HG03103 (cell line): ENCODE results near the gene LCLAT1.
"Not testable (repeated sequence)": the region's sequence is repeated elsewhere in the genome, so short reads cannot be mapped to it uniquely, and the experiment has no call there.

Source experiments
- ATAC-seq: cut with Tn5 transposase; IDR thresholded peaks from one replicate; pipeline ENCODE4 v1.9.1; 2021; ENCODE audit warnings: low read depth; ENCODE audit not compliant: unreplicated experiment

Gene LCLAT1

DNA sequence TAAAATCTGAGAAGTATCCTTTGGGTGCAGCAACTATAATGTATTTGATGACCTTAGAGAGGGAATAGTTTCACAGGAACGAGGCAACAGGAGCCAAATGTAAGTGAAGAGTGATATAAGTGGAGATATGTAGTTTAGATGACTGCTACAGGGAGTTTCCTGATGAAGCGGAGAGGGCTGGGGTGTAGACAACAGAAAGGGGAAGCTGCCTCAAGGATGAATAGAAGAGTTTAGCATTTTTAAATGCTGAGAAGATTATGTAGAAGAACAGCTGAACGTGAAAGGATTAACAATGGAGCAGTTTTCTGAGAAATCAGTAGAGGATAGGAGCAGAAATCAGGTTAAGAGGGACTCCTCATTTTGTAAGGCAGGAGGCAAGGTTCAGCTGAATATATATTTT is 133.3 kb downstream of the LCLAT1 start:
- no peak for ATAC-seq

DNA sequence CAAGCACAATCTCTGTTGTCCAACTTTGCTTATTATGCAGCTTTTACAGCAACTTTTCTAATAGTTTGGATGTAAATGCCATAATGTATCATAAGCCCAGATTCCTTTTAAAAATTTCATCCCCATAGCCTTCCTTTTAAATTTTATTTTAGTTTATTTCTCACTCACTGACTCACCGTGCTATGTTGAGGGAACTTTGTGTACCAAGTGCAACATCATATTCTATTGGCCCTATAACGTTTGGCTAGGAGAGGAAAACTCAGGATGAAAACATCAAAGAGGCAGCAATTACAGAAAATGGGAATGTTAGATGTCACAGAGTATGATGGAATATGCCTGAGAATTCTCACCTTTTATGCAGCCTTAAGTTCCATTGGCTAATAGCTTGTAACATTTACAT is 135.5 kb downstream of the LCLAT1 start:
- ATAC-seq: no peak

DNA sequence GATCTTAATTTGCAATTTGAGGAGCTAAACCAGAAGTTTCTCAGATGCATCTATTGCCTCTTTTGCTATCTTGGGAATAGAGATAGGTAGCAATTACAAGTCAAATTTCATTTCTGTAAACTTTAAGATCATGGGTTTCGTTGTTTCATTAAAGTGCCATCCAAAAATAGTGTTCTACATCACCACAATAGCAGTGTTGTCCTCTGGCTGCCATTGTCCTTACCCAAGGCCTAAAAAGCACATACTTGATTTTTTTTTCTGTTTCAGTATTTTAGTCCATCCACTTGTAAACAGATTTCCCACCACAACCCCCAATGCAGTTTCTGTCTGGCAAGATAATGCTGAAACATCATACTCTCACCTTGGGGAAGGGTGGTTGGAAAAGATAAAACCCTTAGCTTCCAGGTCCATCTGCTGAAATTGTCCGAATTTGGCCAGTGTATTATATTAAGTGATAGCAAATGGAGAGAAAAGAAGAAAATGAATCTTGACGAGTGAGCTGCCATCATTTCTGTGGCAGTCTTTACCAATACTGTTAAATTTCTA is 136.2 kb downstream of the LCLAT1 start:
- ATAC-seq: no peak

DNA sequence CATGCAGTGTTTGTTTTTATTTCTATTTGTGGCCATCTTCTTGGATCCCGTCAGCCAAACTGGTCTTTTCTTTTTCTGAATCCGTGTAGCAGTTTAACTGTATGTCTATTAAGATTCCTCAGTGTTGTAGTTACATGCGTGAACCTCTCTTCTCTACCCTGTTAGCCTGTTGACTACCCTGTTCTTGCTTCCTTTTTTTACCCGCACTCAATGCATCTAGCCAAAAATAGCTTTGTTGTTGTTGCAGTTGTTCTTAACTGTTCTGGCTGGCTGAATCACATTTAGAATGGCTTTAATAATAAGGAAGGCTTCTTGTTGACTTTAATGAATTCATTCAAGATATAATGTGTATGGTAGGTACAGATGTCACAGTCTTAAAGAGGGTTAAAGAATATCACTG is 137.1 kb downstream of the LCLAT1 start:
- ATAC-seq: peak; percentile 82

DNA sequence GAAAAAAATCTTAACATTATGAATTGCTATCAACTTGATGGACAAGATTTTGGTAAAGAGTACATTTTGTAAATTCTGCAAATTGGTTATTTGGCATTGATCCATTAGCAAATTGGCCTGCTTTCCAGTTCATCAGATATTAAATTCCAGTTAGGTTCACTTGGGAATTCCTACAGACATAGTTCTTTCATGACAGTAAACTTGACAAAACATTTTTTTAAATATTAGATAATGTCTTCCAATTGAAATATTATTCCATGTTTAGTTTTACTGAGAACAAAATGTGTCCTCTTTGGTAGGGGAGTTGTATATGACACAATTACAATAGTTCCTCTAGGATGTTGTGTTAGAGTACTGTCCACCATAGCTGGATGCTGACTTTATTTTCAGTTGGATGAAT is 141.9 kb downstream of the LCLAT1 start:
- ATAC-seq: no peak

DNA sequence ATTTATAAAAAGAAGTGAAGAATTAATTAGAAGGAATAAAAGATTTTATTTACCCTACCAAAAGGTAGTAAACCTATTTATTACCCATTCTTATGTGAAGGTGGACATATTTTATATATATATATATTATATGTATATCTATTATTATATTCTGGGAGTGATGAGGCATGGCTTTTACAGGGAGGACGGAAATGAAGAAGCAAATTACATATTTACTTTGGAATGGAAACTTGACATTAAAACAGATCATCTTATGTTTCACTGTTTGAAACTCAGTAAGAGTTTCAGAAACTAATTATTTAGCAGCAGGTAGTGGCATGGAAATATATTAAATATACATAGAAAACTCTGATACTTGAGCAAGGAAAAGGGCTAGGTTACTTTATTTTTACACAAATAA is 143.4 kb downstream of the LCLAT1 start:
- no peak for ATAC-seq

DNA sequence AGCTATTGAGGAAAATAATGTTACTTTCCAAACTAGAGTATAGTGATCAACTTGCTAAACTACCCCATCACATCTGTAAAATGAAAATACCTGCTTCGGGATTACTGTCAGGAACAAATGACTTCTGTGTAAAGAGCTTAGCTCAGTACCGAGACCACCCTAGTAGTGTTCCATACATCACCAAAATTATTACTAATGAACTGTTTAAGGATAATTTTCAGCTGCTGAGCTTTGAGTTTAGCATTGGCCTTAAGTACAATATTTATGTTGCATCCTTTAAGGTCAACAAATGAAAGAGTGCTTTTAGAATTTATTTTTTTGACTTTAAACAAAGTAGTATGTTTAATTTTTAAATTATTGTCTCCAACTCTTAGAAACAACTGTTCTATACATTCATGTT is 144.1 kb downstream of the LCLAT1 start:
- no peak for ATAC-seq

DNA sequence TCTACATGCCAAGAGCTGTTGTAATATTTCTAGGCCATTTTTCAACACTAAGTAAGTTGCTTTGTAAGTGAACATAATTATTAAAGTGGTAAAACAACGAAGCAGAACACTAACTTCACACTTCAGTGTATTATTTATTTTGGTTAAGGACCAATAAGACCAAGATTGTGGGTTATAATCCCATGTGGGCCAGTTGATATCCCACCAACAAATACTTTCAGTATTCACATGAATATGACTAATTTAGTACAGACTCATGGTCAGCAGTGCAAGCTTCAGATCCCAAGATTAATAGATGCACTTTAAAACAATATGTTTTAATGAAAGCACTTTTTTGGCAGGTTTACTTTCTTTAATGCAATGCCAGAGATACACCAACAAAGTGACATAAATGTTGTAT is 154.3 kb downstream of the LCLAT1 start:
- ATAC-seq: no peak

DNA sequence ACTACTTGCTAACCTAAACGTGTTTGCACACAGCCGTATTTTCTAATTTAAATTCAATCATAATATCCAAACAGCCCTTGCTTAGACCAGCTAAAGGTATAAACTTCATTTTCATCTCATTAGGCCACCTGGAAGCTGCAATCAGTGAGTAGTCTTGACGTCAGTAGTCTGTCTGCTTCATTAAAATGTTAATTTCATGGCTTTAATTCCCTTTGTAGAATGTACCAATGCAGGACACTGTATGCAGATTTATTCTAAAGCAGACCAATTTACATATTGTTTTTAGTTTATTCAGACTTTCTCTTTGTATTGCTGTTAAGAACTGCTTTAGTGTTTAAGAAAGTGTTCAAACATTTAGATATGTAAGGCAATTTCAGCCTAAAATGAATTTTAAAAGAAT is 158.2 kb downstream of the LCLAT1 start:
- ATAC-seq: no peak

DNA sequence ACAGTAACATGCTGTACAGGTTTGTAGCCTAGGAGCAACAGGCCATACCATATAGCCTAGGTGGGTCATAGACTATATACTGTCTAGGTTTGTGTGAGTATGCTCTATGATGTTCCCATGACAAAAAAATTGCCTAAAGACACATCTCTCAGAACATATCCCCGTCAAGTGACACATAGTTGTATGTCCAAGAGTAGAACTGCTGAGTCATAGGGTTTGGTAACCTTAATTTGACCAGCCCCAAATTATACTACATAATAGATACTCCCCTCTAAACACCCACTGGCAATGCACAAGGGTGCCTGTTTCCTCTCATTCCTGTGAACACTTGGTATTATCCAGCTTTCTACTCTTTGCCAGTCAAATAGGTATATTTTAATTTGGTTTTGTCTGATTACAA is 161.6 kb downstream of the LCLAT1 start:
- ATAC-seq: no peak

DNA sequence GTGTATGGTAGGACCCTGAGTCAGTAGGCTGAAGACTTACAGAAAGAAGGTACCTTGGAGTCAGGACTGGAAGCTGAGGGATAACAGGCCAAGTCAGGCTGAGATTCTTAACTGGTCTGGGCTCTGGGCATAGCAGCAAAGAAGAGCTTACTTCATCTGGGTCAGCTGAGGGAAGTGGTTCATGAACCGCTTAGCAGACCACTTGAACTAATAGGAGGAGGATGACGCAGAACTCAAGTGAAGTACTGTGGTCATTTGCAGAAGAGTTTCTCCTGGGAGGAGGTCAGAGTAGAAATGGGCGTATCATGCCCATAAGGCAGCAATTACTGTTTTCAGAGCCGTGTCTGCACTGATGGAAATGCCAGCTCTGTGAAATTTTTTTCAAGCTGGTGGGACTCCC is 164.5 kb downstream of the LCLAT1 start:
- ATAC-seq: no peak

DNA sequence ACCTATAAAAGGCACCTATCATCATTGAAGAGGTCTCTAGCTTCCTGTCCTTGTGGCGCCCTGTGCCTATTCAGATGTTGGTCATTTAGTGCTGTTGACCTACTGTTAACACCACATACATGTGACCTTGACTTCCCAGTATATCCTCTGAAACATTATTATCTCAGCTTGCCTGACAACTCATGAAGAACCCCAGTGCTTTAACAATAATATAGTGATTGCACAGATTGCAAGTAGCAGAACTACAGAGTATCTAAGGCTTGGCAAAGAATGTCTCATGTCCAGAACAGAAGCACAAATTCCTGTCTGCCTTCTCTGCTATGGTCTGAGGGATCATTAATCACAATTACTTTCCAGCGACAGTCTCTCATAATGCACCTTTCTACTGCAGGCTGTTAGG is 165.3 kb downstream of the LCLAT1 start:
- no peak for ATAC-seq

DNA sequence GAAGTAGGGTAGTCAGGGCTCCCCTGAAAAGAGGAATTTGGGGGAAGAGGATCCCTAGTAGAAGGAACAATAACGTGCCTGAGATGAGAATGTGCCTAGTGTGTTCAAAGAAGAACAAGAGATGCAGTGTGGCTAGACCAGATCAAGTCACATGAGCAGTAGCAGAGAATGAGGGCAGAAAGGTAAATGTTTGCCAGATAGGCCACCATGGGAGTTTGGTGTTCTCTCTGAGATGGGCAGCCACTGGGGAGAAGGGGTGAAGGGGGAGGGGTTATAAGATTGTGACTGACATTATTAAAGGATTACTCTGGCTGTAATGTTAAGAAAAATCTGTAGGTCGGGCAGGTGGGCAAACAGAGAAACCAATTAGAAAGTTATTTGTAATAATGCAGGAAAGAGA is 166.0 kb downstream of the LCLAT1 start:
- no peak for ATAC-seq

DNA sequence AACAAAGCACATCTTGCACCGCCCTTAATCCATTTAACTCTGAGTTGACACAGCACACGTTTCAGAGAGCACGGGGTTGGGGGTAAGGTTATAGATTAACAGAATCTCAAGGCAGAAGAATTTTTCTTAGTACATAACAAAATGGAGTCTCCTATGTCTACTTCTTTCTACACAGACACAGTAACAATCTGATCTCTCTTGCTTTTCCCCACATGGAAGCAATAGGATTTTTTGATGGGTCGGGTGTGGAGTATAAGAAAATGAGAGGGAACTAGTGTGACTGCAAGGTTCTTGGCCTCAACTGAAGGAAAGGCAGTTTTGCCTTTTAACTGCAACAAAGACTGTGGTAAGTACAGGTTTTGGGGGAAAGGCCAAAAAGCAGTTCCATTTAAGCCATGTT is 167.2 kb downstream of the LCLAT1 start:
- not testable (repeated sequence) for ATAC-seq

DNA sequence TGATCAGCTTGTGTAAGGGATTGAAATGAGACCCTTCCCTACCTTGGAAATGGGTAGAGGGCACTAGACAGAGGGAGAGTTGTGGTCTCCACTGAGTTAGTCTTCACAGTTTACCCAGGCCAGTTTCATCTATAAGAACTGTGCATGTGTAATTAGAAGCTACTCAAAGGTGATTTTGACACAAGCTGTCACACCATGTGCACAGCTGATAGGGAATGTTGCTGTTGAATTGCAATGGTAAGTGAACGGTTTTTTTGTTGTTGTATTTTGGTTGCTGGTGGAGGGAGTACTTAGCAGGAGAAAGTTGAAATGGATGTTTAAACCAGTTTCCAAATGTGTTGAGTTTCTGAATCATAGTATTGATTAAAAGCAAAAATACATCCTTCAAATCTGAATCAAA is 168.9 kb downstream of the LCLAT1 start:
- no peak for ATAC-seq

DNA sequence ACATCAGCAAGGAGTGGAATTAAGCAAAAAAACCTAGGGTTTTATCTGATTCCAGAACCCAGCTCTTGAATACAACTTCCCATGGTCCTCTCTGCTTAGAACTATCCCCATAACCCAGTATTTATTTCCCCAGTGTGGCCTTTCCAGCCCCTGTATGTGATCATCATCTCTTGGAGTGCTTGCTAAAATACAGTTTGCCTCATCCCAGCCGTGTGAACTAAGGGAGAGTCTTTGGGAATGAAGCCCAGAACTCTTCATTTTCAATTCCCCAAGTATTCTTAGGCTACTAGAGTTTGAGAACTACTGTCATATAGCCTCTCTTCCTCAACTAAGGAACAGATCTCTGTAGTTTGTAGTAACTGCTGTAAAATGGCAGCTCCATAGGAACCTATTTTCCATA is 173.1 kb downstream of the LCLAT1 start:
- ATAC-seq: no peak

DNA sequence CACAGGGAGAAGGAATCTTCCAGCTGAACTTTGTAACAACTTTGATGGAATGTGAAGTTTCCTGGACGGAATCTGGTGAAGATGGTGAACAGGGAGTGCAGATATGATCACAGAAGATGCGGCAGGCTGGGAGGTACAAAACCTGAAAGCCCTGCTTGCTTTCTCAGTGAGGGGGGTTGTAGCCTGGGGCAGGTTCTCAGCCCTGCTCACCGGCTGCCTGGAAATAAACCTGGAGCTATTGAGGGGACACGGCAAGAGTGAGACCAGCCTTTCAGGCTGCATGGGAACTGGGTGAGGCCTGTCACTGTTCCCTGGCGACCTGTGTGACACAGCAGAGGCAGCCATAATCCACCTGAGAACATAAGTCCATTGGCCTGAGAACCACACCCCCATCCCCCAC is 174.8 kb downstream of the LCLAT1 start:
- ATAC-seq: no peak

DNA sequence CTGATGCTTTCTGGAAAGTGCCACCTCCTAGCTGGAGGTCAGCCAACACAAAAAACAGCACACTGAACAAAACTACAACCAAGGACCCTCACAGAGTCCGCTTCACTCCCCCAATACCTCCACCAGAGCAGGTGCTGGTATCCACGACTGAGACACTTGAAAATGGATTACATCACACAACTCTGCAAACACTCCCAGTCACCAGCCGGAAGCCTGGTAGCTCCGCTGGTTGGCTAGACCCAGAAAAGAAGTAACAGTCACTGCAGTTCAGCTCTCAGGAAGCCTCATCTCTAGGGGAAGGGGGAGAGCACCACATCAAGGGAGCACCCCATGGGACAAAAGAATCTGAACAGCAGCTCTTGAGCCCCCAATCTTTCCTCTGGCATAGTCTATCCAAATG is 175.4 kb downstream of the LCLAT1 start:
- no peak for ATAC-seq

DNA sequence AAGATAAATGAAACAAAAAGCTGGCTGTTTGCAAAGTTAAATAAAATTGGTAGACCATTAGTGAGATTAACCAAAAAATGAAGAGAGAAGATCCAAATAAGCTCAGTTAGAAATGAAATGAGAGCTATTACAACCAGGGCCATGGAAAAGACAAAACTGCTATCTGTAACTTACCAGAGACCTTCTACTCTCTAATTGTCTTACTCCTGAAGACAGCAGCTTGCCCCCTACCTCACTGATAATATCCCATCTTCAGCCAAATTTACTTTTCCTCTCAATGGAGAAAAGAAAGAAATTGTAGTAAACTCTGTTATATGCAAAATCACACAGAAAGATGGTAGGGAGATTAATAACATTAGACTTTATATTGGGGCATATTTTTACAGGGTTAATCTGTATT is 178.2 kb downstream of the LCLAT1 start:
- no peak for ATAC-seq

DNA sequence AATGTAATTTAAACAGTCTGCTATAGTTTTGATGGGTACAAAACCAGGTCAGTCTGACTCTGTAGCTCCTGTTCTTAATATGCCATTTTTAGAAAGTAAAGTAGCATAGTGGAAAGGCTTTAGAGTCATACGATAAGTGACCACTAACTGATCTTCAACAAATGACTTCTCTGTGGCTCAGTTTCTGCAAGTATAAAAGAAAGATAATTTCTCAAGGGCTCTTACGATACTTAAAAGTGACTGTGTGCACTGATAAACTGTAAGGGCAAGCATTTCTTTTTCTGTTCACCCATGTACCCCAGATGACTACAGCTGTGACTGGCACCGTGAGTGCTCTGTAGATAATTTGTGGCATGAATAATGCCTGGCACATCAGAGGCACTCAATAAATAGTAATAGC is 178.7 kb downstream of the LCLAT1 start:
- ATAC-seq: no peak

DNA sequence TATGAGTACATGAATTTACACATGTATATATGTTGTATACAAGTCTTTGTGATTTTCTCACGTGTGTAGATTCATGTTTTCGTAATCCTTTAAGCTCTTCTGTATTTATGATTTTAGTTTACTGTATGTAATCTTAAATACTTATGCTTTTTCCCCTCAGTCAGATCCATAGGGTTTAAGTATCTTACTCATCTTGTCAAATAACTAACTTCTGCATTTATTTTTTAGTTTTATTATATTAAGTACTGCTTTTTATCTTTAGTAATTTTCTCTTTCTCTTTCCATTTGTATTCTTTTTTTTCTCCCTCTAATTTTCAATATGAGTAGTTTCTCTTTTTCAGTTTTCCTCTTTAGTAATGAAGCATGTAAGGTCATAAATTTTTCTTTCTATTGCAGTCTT is 179.4 kb downstream of the LCLAT1 start:
- no peak for ATAC-seq

DNA sequence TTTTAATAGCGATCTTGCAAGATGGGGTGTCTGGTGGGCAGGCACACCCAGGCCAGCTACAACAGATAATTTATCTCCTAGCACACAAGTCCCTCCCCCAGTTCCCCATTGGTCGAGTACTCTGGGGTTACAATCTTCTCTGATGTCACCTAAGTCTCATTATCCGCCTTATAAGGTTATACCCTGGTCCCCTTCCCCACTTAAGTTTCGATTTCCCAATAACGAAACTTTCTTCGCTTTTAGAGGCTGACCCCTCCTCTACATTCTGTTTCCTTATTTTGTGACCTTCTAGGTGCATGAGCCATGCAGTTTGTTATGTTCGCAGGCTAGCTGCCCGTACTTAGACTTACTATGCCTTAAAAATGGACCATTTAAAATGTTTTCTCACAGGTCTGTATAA is 180.1 kb downstream of the LCLAT1 start:
- ATAC-seq: no peak

DNA sequence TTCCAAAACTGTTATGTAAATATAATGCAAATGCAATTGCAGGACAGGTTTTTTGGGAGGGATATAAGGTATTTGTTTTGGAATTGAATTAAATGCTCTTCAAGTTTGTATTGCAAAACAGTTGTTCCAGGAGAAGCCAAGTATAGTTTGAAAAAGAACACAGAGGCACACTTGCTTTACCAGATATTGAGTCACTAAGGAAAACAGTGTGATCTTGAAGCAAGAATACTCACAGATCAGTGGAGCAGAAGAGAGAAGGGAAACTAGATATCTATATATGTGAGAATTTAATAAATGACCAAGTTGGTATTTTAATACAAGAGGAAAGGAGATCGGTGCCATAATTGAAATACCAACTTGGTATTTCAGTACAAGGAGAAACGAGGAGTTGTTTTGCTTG is 181.3 kb downstream of the LCLAT1 start:
- ATAC-seq: no peak
